Retinal pigment epithelial cell (primary cell): ENCODE results near the gene BIK.

Source experiments
- DNase-seq: peaks from one replicate; pipeline ENCODE4 v3.0.0-alpha.2; 2010; ENCODE audit warnings: low read depth
- H3K4me3 ChIP-seq: 2 replicates; pipeline ENCODE4 v1.5.1; 2011; ENCODE audit warnings: mild to moderate bottlenecking, low read length, control low read depth, moderate library complexity
- TF ChIP-seq, protein P1 (sequence below): conservative IDR thresholded peaks from 2 replicates; pipeline ENCODE4 v1.5.1; 2011; ENCODE audit warnings: low read depth, low read length, control low read depth, inconsistent platforms

BIK gene

GRCh38 chr22:43155789-43156188, 45.2 kb downstream of the BIK start:
- DNase-seq, result no peak
- H3K4me3 ChIP-seq, result no peak overlapping the region
- TF ChIP-seq, protein P1, sequence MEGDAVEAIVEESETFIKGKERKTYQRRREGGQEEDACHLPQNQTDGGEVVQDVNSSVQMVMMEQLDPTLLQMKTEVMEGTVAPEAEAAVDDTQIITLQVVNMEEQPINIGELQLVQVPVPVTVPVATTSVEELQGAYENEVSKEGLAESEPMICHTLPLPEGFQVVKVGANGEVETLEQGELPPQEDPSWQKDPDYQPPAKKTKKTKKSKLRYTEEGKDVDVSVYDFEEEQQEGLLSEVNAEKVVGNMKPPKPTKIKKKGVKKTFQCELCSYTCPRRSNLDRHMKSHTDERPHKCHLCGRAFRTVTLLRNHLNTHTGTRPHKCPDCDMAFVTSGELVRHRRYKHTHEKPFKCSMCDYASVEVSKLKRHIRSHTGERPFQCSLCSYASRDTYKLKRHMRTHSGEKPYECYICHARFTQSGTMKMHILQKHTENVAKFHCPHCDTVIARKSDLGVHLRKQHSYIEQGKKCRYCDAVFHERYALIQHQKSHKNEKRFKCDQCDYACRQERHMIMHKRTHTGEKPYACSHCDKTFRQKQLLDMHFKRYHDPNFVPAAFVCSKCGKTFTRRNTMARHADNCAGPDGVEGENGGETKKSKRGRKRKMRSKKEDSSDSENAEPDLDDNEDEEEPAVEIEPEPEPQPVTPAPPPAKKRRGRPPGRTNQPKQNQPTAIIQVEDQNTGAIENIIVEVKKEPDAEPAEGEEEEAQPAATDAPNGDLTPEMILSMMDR, result no peak

DNA sequence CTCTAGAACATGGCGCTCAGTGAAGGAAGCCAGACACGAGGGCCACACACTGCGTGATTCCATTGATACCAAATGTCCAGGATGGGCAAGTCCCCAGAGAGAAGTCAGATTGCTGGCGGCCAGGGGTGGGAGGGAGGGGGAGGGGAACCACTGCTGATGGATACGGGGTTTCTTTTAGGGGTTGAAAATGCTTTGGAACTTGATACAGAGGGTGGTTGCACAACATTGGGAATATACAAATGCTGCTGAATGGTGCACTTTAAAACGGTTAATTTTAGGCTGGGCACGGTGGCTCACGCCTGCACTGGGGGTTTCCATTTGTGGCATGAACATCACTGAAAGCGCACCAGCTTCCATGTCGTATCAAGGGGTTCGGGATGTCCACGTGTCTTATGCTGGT, 45.9 kb downstream of the BIK start:
- no peak overlapping the region for H3K4me3 ChIP-seq

DNA sequence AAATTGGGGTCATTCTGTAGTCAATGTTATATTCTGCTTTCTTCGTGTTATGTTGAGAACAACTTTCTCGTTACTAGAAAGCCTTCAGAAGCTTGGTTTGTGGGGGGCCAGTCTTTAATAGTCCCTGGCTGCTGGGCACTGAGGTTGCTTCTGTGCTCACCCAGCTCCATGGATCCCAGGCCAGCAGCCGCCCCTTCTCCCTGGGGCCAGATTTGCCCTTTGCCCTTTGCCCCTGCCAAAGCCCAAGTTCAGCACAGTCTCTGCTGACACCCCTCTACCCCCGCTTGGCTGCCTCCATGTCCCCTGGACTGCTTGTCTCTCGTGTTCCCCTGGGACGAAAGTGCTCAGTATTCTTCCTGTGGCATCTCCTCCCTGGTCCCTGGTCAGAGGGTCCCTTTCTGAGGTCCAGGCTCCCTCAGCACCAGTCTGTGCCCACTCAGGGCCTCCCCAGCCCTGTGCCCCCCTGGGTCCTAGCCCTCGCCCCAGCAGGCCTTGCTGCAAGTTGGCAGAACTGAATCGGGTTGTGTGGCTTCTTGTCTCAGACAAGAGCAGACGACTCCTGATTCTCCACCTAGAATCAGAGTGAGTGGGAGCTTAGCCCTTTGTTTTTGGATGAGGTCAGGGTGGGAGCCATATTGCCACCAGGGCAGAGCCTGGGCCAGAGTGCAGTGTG, 47.5 kb downstream of the BIK start:
- H3K4me3 ChIP-seq, result no peak overlapping the region
- TF ChIP-seq, protein P1, result no peak
- no peak for DNase-seq

More for the DNA sequence above, 45.9 kb downstream of the BIK start:
- no peak for DNase-seq
- TF ChIP-seq, protein P1, result no peak

- DNase-seq, result no peak
- TF ChIP-seq, protein P1, result no peak
- H3K4me3 ChIP-seq, result no peak overlapping the region
Observed at GRCh38 chr22:43158778-43159483, 48.4 kb downstream of the BIK start.

DNA sequence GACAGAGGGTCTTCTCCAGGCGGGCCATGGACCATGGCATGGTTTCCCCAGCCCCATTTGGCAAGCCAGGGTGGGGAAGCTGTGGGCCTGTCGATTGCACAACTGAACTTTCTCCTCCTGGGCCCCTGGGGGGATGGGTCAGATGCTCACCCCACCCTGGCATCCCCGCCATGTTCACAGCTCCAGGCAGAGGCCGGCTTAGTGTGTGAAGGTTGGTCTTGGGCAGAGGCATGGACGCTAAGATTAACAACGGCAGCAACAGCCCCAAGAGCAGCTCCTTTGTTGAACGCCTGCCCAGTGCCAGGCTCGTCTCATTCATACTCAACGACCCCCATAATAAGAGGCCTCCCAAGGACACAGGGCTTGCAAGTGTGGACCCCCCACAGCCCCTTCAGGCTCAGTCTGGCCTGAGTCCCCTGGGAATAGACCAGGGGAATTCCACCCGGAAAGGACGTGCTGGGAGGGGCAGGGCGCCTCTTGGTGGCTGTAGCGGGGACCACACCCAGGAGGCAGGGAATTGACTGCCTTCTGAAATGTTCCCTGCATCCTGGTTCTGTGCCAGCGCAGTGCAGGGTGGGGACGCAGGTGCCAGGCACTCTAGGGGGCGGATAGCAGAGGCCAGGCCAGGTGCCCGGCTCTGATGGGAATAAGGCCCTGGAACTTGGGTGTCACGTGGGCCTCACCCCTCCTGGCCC, 49.1 kb downstream of the BIK start:
- TF ChIP-seq, protein P1, result peak; percentile 63
- DNase-seq, result no peak
- no peak overlapping the region for H3K4me3 ChIP-seq

GRCh38 chr22:43160497-43161126, 50.1 kb downstream of the BIK start:
- no peak for DNase-seq
- TF ChIP-seq, protein P1, result no peak
- no peak overlapping the region for H3K4me3 ChIP-seq
